Heart right ventricle (tissue), 16 donors: ENCODE data around the gene PODN. TPM values are rescaled to one million over a fixed set of nuclear protein-coding genes. Genes with fewer than 3 reads are reported as not detected.

Source experiments
- ATAC-seq, 8 donors: fragments of 200-7000 bp; cut with Tn5 transposase; one replicate each; pipeline ENCODE4 v1.9.1; 2020; ENCODE audit warnings: mild to moderate bottlenecking in 8 of 8, moderate library complexity in 8 of 8, moderate number of reproducible peaks in 1 of 8
- DNase-seq, 2 donors: peaks; one replicate each; pipeline ENCODE4 v3.0.0-alpha.2; 2020
- H3K27ac ChIP-seq, 10 donors: fragments of 200-600 bp; sonication (generic) in 2 of 10; one replicate each; pipeline versions ENCODE4 v1.5.0 to v1.8.0; 2020 to 2022; ENCODE audit warnings: mild to moderate bottlenecking in 3 of 10
- H3K27me3 ChIP-seq, 7 donors: fragments of 200-600 bp; one replicate each; pipeline ENCODE4 v1.8.0; 2021 to 2022; ENCODE audit warnings: mild to moderate bottlenecking in 2 of 7
- H3K36me3 ChIP-seq, 9 donors: fragments of 200-600 bp; sonication (generic) in 1 of 9; one replicate each; pipeline versions ENCODE4 v1.5.0 to v1.8.0; 2020 to 2022; ENCODE audit warnings: mild to moderate bottlenecking in 2 of 9
- H3K4me1 ChIP-seq, 9 donors: fragments of 200-600 bp; sonication (generic) in 1 of 9; one replicate each; pipeline versions ENCODE4 v1.5.0 to v1.8.0; 2020 to 2022; ENCODE audit warnings: mild to moderate bottlenecking in 4 of 9
- H3K4me3 ChIP-seq, 10 donors: fragments of 200-600 bp; sonication (generic) in 2 of 10; one replicate each; pipeline versions ENCODE4 v1.5.0 to v1.8.0; 2020 to 2022; ENCODE audit warnings: mild to moderate bottlenecking in 7 of 10, moderate library complexity in 2 of 10
- H3K9me3 ChIP-seq, 11 donors: fragments of 200-600 bp in 10 of 11; sonication (generic) in 2 of 11; one replicate each; pipeline versions ENCODE4 v1.5.0 to v1.8.0; 2013 to 2022; ENCODE audit warnings: mild to moderate bottlenecking in 2 of 11, control low read depth in 1 of 11, moderate library complexity in 1 of 11
- CTCF ChIP-seq, 9 donors: fragments of 200-600 bp; sonication (generic) in 2 of 9; IDR thresholded peaks; one replicate each; pipeline versions ENCODE4 v1.5.0 to v1.8.0; 2021 to 2022; ENCODE audit warnings: antibody characterized with exemption in 9 of 9, mild to moderate bottlenecking in 5 of 9, moderate library complexity in 1 of 9
- WGBS, 2 donors: extraction: QIAGEN DNeasy Blood & Tissue Kit; methylation state at CpG; one replicate each; pipeline ENCODE4 v1.1.7; 2013; ENCODE audit warnings: inconsistent platforms in 1 of 2; 5-methylcytosine and 5-hydroxymethylcytosine counted together
- intact Hi-C, 10 donors: fragments of 100-400 bp; cut with DNase I; formaldehyde crosslinking; loops; one replicate each; pipeline versions ENCODE4 v1.11.1 to v1.14.2; 2022
- polyA plus RNA-seq, 2 donors: library from polyadenylated mRNA; stranded (reverse); fragments of 200-250 nt; gene quantifications; one replicate each; pipeline ENCODE4 v1.2.3, GENCODE V29; 2013
- total RNA-seq, 10 donors: library from RNA; stranded (reverse); fragmentation: NEBNext Ultra II Directional in 3 of 10; extraction: Animal tissue kit (Norgen Biotek cat#: 25700) in 3 of 10; gene quantifications; one replicate each; pipeline versions ENCODE4 v1.2.1 to v1.2.4, GENCODE V29; 2021 to 2023
- donor health status: Arrhythmogenic right ventricular cardiomyopathy.
- donor health status: ischemic (EF 13 %, LVEDD 7.1; RV severe dilation, severe dysfunction).
- donor health status: healthy with polysubstance abuse.
- donor health status: DM: no; HTN: yes; CAD: no.
- donor health status: DM: no; HTN: no; CAD: no.
- donor health status: ischemic (EF 25% LVEDD 6.9; RV normal size, moderate dysfunction).
- donor health status: ischemic (EF 25% LVEDD 5.7; RV mildly dilated, moderate dysfunction).
- donor health status: healthy.
- donor health status: DM: yes; HTN: yes; CAD: no.
- donor health status: Ischemic cardiomyopathy.
- donor health status: ischemic (EF 35%, LVEDD 5.7; RV mildly dilated, moderate dysfunction).
- donor health status: nonischemic (EF 11% LVEDD 7.7; RV severe dilation, severe dysfunction).
- donor health status: DM: yes; HTN: yes; CAD: no.
- donor health status: PGD.
- donor health status: ischemic (EF 29% LVEDD 5.4; RV normal size, mild dysfunction).
- donor health status: nonischemic (EF 23%, LVEDD 6.1; RV moderate dilation, normal function).

The PODN gene
- total and polyA plus RNA-seq, 12 donors = 11.2 to 27.4 (median 15.4) TPM

- ATAC-seq = no peak
- intact Hi-C loops = no loop called here
- H3K4me3 ChIP-seq = no peak overlapping the region
- WGBS, 2 donors = 83 to 89% methylated on average over 6 of the region's 6 CpGs
- no peak for DNase-seq
- peaks cover 17 to 70% (median 50%) of the 10 kb centered on the region in 9 donors for H3K4me1 ChIP-seq
- no peaks in the 10 kb centered on the region for H3K27me3 ChIP-seq
- no peak for TF ChIP-seq CTCF (IDR thresholded peaks at IDR 0.05)
- no peaks in the 10 kb centered on the region for H3K36me3 ChIP-seq
- H3K27ac ChIP-seq = peak overlapping the region in 8 of 10 donors; percentile 16 to 93 (median 68)
- H3K9me3 ChIP-seq = no peaks in the 10 kb centered on the region
These were observed 63.1 kb downstream of the PODN start for GRCh38 chr1:53125122-53125521.

GRCh38 chr1:53125623-53126360, 63.8 kb downstream of the PODN start:
- peak in 1 of 8 donors; percentile 29 for ATAC-seq
- DNase-seq = no peak

GRCh38 chr1:53126495-53126894, 64.5 kb downstream of the PODN start:
- Histone ChIP-seq H3K4me1 (peaks cover 17 to 63% (median 44%) of the 10 kb centered on the region in 9 donors), H3K27ac (peak overlapping the region in 4 of 10 donors; percentile 28 to 93 (median 67)), H3K27me3 (no peaks in the 10 kb centered on the region), H3K4me3 (no peak overlapping the region), H3K9me3 (no peaks in the 10 kb centered on the region), H3K36me3 (no peaks in the 10 kb centered on the region)
- DNase-seq = no peak
- no peak for ATAC-seq
- intact Hi-C loops = no loop called here
- TF ChIP-seq CTCF (IDR thresholded peaks at IDR 0.05) = no peak
- 80 to 85% methylated on average over 1 of the region's 1 CpG for WGBS, 2 donors

More at GRCh38 chr1:53125623-53126360, 63.8 kb downstream of the PODN start:
- peaks cover 17 to 70% (median 49%) of the 10 kb centered on the region in 9 donors for H3K4me1 ChIP-seq
- no peak for TF ChIP-seq CTCF (IDR thresholded peaks at IDR 0.05)
- 75 to 76% methylated on average over 10 of the region's 10 CpGs for WGBS, 2 donors
- no peaks in the 10 kb centered on the region for H3K9me3 ChIP-seq
- no peaks in the 10 kb centered on the region for H3K27me3 ChIP-seq
- no peaks in the 10 kb centered on the region for H3K36me3 ChIP-seq
- no peak overlapping the region for H3K4me3 ChIP-seq
- intact Hi-C loops = no loop called here
- H3K27ac ChIP-seq = peak overlapping the region in 7 of 10 donors; percentile 16 to 93 (median 73)

GRCh38 chr1:53127546-53127945, 65.5 kb downstream of the PODN start:
- ATAC-seq (no peak), DNase-seq (no peak)
- Histone ChIP-seq H3K9me3 (no peaks in the 10 kb centered on the region), H3K4me1 (peaks cover 10 to 53% (median 34%) of the 10 kb centered on the region in 9 donors), H3K36me3 (no peaks in the 10 kb centered on the region), H3K4me3 (no peak overlapping the region), H3K27me3 (no peaks in the 10 kb centered on the region), H3K27ac (peak overlapping the region in 4 of 10 donors; percentile 3 to 60 (median 17))
- 90 to 95% methylated on average over 5 of the region's 5 CpGs for WGBS, 2 donors
- intact Hi-C loops = no loop called here
- no peak for TF ChIP-seq CTCF (IDR thresholded peaks at IDR 0.05)
